H9 (cell line): Measurements from ENCODE around the gene ROCK2. TPM values are rescaled to one million over a fixed set of nuclear protein-coding genes. Genes with fewer than 3 reads are reported as not detected.

Experiments used
- DNase-seq: peaks from one replicate; pipeline ENCODE4 v3.0.0-alpha.2; 2017
- H2AFZ ChIP-seq: one replicate; pipeline ENCODE4 v1.6.1; 2013; ENCODE audit warnings: mild to moderate bottlenecking, low read length, control low read depth, moderate library complexity
- H2AK5ac ChIP-seq: 2 replicates; pipeline ENCODE4 v1.6.1; 2013; ENCODE audit warnings: low read length, control low read depth, mixed read lengths; ENCODE audit not compliant: insufficient read length
- H2BK120ac ChIP-seq: one replicate; pipeline ENCODE4 v1.6.1; 2013; ENCODE audit warnings: low read depth, mild to moderate bottlenecking, low read length, control low read depth, inconsistent platforms; ENCODE audit not compliant: poor library complexity, severe bottlenecking
- H2BK12ac ChIP-seq: 2 replicates; pipeline ENCODE4 v1.6.1; 2013; ENCODE audit warnings: low read length, control low read depth, mixed read lengths, low read depth; ENCODE audit not compliant: insufficient read length
- H2BK15ac ChIP-seq: 2 replicates; pipeline ENCODE4 v1.6.1; 2013; ENCODE audit warnings: low read depth, low read length, control low read depth
- H2BK20ac ChIP-seq: one replicate; pipeline ENCODE4 v1.6.1; 2013; ENCODE audit warnings: low read depth, mild to moderate bottlenecking, low read length, control low read depth, inconsistent platforms; ENCODE audit not compliant: poor library complexity, severe bottlenecking
- H2BK5ac ChIP-seq: 2 replicates; pipeline ENCODE4 v1.6.1; 2013; ENCODE audit warnings: low read length, control low read depth, mixed read lengths; ENCODE audit not compliant: insufficient read length
- H3K14ac ChIP-seq: 2 replicates; pipeline ENCODE4 v1.6.1; 2013; ENCODE audit warnings: low read length, control low read depth; ENCODE audit not compliant: insufficient read depth
- H3K18ac ChIP-seq: 2 replicates; pipeline ENCODE4 v1.6.1; 2013; ENCODE audit warnings: low read depth, mild to moderate bottlenecking, mixed read lengths, low read length, control low read depth; ENCODE audit not compliant: insufficient read length
- H3K23ac ChIP-seq: 2 replicates; pipeline ENCODE4 v1.6.1; 2013; ENCODE audit warnings: low read length, control low read depth, mixed read lengths, low read depth; ENCODE audit not compliant: insufficient read length
- H3K23me2 ChIP-seq: 2 replicates; pipeline ENCODE4 v1.6.1; 2013; ENCODE audit warnings: low read depth, mild to moderate bottlenecking, mixed read lengths, low read length, control low read depth; ENCODE audit not compliant: insufficient read length, poor library complexity, severe bottlenecking
- H3K27ac ChIP-seq: 2 replicates; pipeline ENCODE4 v1.5.1; 2013; ENCODE audit warnings: low read length, control low read depth, mixed read lengths, low read depth; ENCODE audit not compliant: insufficient read length
- H3K27me3 ChIP-seq: 2 replicates; pipeline ENCODE4 v1.6.1; 2013; ENCODE audit warnings: low read length, control low read depth, inconsistent platforms; ENCODE audit not compliant: insufficient read depth
- H3K4ac ChIP-seq: 2 replicates; pipeline ENCODE4 v1.6.1; 2013; ENCODE audit warnings: low read depth, mild to moderate bottlenecking, control low read depth, inconsistent platforms, low read length, moderate library complexity
- H3K4me1 ChIP-seq: 2 replicates; pipeline ENCODE4 v1.6.1; 2013; ENCODE audit warnings: low read length, control low read depth, inconsistent platforms; ENCODE audit not compliant: insufficient read depth
- H3K4me2 ChIP-seq: 2 replicates; pipeline ENCODE4 v1.6.1; 2013; ENCODE audit warnings: low read length, control low read depth, mixed read lengths; ENCODE audit not compliant: insufficient read length, insufficient read depth
- H3K56ac ChIP-seq: 2 replicates; pipeline ENCODE4 v1.6.1; 2013; ENCODE audit warnings: low read depth, mild to moderate bottlenecking, mixed read lengths, low read length, control low read depth; ENCODE audit not compliant: insufficient read length
- H3K79me1 ChIP-seq: 2 replicates; pipeline ENCODE4 v1.6.1; 2013; ENCODE audit warnings: low read depth, mild to moderate bottlenecking, moderate library complexity, low read length, control low read depth, inconsistent platforms; ENCODE audit not compliant: insufficient read depth, poor library complexity, severe bottlenecking
- H3K79me2 ChIP-seq: 2 replicates; pipeline ENCODE4 v1.6.1; 2013; ENCODE audit warnings: low read length, control low read depth, inconsistent platforms; ENCODE audit not compliant: insufficient read depth
- H3K9ac ChIP-seq: 2 replicates; pipeline ENCODE4 v1.6.1; 2013; ENCODE audit warnings: low read length, control low read depth, mixed read lengths; ENCODE audit not compliant: insufficient read length; ENCODE audit errors: extremely low read depth
- H3K9me3 ChIP-seq: one replicate; pipeline ENCODE4 v1.6.1; 2013; ENCODE audit warnings: low read depth, low read length, inconsistent platforms; ENCODE audit not compliant: control insufficient read depth
- H3T11ph ChIP-seq: one replicate; pipeline ENCODE4 v1.6.1; 2013; ENCODE audit warnings: mild to moderate bottlenecking, low read length, control low read depth, inconsistent platforms
- H4K20me1 ChIP-seq: one replicate; pipeline ENCODE4 v1.6.1; 2013; ENCODE audit not compliant: control insufficient read depth, insufficient read length, insufficient read depth
- H4K5ac ChIP-seq: 2 replicates; pipeline ENCODE4 v1.6.1; 2013; ENCODE audit warnings: low read depth, mild to moderate bottlenecking, mixed read lengths, low read length, control low read depth; ENCODE audit not compliant: insufficient read length
- H4K8ac ChIP-seq: replicated peaks from 2 replicates; pipeline ENCODE4 v1.6.1; 2013; ENCODE audit warnings: low read length, control low read depth, mixed read lengths, low read depth; ENCODE audit not compliant: insufficient read length
- H4K91ac ChIP-seq: 2 replicates; pipeline ENCODE4 v1.6.1; 2013; ENCODE audit warnings: low read depth, mild to moderate bottlenecking, moderate library complexity, mixed read lengths, low read length, control low read depth; ENCODE audit not compliant: insufficient read length
- H3K27ac Mint-ChIP-seq, 3 experiments: 2 replicates in 2 of 3; 3 replicates in 1 of 3; pipeline ENCODE4 v1.8.0; 2020 to 2021; ENCODE audit warnings: mixed read lengths in 3 of 3, mild to moderate bottlenecking in 1 of 3, moderate library complexity in 1 of 3
- H3K27me3 Mint-ChIP-seq: 2 replicates; pipeline ENCODE4 v1.8.0; 2021; ENCODE audit warnings: low read depth, mild to moderate bottlenecking, moderate library complexity, mixed read lengths
- H3K36me3 Mint-ChIP-seq, 3 experiments: 2 replicates in 2 of 3; 3 replicates in 1 of 3; pipeline ENCODE4 v1.8.0; 2020 to 2021; ENCODE audit warnings: low read depth in 3 of 3, mixed read lengths in 3 of 3; ENCODE audit not compliant: insufficient read depth in 1 of 3
- H3K4me1 Mint-ChIP-seq, 2 experiments: 2 replicates each; pipeline ENCODE4 v1.8.0; 2020; ENCODE audit warnings: mixed read lengths in 2 of 2
- H3K4me3 Mint-ChIP-seq, 2 experiments: 2 replicates in 1 of 2; 3 replicates in 1 of 2; pipeline ENCODE4 v1.8.0; 2020 to 2021; ENCODE audit warnings: mild to moderate bottlenecking in 2 of 2, mixed read lengths in 2 of 2, moderate library complexity in 1 of 2
- H3K9me3 Mint-ChIP-seq, 2 experiments: 2 replicates in 1 of 2; 3 replicates in 1 of 2; pipeline ENCODE4 v1.8.0; 2020; ENCODE audit warnings: mild to moderate bottlenecking in 2 of 2, mixed read lengths in 2 of 2, moderate library complexity in 1 of 2
- WGBS: extraction: QIAGEN DNeasy Blood & Tissue Kit; methylation state at CpG from one replicate; pipeline ENCODE4 v1.1.7; 2013; ENCODE audit warnings: missing lambda C conversion rate, low lambda C conversion rate, mixed read lengths; ENCODE audit not compliant: insufficient read length; ENCODE audit errors: extremely low coverage; 5-methylcytosine and 5-hydroxymethylcytosine counted together
- total RNA-seq: library from RNA; stranded (reverse); gene quantifications from 2 replicates; pipeline ENCODE4 v1.2.1, GENCODE V29; 2021
- TF ChIP-seq, protein P1 (sequence below): fragments of 200-600 bp; sonication (generic); conservative IDR thresholded peaks from 3 replicates; pipeline ENCODE4 v1.8.0; 2021; ENCODE audit warnings: antibody characterized with exemption, mild to moderate bottlenecking

The ROCK2 gene
- total RNA-seq, 1 experiment from 2014 or later, result 33.2 TPM

DNA sequence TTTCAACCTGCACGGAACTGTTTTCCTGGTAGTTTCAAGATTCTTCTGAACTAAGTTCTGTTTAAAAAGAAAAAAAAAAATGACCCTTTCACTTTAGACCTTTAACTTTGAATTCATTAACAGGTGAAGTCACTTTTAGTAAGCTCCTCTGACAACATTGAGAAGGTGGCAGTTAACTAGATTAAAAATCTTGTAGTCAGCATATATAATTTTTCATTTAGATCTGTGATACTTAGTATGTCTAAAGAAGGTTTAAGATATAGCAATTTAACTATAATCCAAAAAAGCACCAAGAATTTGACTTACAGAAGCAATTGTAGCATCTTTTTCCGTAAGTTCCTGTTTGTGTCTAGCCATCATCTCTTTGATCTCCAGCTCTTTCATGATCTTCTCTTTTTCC lies 143.8 kb downstream of the ROCK2 start:
- Mint-ChIP-seq H3K36me3 (peaks cover 5 to 43% (median 29%) of the 10 kb centered on the region in 3 experiments; a peak in 5 of 7 replicates), H3K4me3 (no peak overlapping the region), H3K27me3 (no peaks in the 10 kb centered on the region), H3K9me3 (no peaks in the 10 kb centered on the region), H3K27ac (no peak overlapping the region), H3K4me1 (no peaks in the 10 kb centered on the region)
- H2AFZ ChIP-seq, result no peak overlapping the region
- H3K56ac ChIP-seq, result no peak overlapping the region
- H3K9ac ChIP-seq, result no peak overlapping the region
- H3K79me1 ChIP-seq, result no peaks in the 10 kb centered on the region
- no peak overlapping the region for H4K91ac ChIP-seq
- H2BK5ac ChIP-seq, result no peak overlapping the region
- WGBS, result no CpG with 5 or more reads among the region's 2 CpGs
- TF ChIP-seq, protein P1, sequence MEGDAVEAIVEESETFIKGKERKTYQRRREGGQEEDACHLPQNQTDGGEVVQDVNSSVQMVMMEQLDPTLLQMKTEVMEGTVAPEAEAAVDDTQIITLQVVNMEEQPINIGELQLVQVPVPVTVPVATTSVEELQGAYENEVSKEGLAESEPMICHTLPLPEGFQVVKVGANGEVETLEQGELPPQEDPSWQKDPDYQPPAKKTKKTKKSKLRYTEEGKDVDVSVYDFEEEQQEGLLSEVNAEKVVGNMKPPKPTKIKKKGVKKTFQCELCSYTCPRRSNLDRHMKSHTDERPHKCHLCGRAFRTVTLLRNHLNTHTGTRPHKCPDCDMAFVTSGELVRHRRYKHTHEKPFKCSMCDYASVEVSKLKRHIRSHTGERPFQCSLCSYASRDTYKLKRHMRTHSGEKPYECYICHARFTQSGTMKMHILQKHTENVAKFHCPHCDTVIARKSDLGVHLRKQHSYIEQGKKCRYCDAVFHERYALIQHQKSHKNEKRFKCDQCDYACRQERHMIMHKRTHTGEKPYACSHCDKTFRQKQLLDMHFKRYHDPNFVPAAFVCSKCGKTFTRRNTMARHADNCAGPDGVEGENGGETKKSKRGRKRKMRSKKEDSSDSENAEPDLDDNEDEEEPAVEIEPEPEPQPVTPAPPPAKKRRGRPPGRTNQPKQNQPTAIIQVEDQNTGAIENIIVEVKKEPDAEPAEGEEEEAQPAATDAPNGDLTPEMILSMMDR, result no peak
- H3K14ac ChIP-seq, result no peak overlapping the region
- no peak overlapping the region for H3K23ac ChIP-seq
- no peaks in the 10 kb centered on the region for H3K23me2 ChIP-seq
- no peak overlapping the region for H2BK120ac ChIP-seq
- no peaks in the 10 kb centered on the region for H3K27me3 ChIP-seq
- no peaks in the 10 kb centered on the region for H4K20me1 ChIP-seq
- H3T11ph ChIP-seq, result no peak overlapping the region
- H3K4me1 ChIP-seq, result no peaks in the 10 kb centered on the region
- no peaks in the 10 kb centered on the region for H3K9me3 ChIP-seq
- no peak overlapping the region for H2AK5ac ChIP-seq
- H2BK12ac ChIP-seq, result no peak overlapping the region
- no peak overlapping the region for H4K8ac ChIP-seq
- H3K4me2 ChIP-seq, result no peak overlapping the region
- H2BK15ac ChIP-seq, result no peak overlapping the region
- H3K27ac ChIP-seq, result no peak overlapping the region
- H4K5ac ChIP-seq, result no peak overlapping the region
- no peak for DNase-seq
- H2BK20ac ChIP-seq, result no peak overlapping the region
- H3K4ac ChIP-seq, result no peak overlapping the region
- H3K79me2 ChIP-seq, result no peaks in the 10 kb centered on the region
- H3K18ac ChIP-seq, result no peak overlapping the region
